ENCODE measurements around the gene NRG3. TPM values are rescaled to one million over a fixed set of nuclear protein-coding genes. Genes with fewer than 3 reads are reported as not detected.
A peak's percentile ranks its signal among the peaks of the same experiment; 100 is the strongest.

NRG3 gene
- total RNA-seq, 1 donor from 2014 or later: 0.92 TPM

DNA sequence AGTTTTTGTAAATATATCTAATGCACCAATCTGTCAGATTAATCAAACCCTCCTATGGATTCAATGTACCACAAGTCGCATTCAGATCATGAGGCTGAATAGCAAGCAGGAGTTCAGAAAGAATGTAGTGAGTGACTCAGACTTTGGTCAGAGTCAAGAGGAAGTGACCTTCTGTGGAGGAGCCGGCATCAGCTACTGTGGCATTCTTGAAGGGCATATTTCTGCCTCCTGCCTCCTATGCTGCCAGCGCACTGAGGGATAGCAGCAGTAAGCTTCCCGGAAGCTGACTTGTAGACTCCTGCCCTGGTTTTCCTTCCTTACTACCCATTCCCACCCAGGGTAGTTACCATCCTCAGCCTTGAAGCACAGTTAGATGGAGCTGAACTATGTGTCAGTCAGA, 867.5 kb downstream of the NRG3 start:
- peak; percentile 59 for DNase-seq (ENCODE audit: low read depth)
- TF ChIP-seq, protein P1, sequence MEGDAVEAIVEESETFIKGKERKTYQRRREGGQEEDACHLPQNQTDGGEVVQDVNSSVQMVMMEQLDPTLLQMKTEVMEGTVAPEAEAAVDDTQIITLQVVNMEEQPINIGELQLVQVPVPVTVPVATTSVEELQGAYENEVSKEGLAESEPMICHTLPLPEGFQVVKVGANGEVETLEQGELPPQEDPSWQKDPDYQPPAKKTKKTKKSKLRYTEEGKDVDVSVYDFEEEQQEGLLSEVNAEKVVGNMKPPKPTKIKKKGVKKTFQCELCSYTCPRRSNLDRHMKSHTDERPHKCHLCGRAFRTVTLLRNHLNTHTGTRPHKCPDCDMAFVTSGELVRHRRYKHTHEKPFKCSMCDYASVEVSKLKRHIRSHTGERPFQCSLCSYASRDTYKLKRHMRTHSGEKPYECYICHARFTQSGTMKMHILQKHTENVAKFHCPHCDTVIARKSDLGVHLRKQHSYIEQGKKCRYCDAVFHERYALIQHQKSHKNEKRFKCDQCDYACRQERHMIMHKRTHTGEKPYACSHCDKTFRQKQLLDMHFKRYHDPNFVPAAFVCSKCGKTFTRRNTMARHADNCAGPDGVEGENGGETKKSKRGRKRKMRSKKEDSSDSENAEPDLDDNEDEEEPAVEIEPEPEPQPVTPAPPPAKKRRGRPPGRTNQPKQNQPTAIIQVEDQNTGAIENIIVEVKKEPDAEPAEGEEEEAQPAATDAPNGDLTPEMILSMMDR (conservative IDR thresholded peaks at IDR 0.05; ENCODE audit: low read depth, low read length): no peak
- no peak overlapping the region for H3K4me3 ChIP-seq (ENCODE audit: low read depth, low read length)

DNA sequence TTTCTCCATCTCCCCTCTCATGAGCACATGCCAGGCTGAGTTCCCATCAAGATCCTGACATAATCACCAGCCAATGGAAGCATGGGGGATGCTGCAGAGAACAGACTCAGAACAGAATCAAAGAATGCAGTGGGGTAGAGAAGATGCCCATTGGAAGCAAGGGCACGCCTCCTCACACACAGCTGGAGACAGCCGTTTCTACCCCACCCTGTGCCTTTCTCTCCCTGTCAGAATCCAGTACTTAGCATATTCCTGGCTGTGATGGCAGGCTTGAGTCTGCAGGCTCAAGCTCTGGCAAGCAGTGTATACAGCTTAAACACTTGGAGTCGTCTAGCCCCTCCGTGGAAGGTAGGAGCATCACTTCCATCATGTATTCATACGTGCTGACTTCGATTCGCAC, 867.9 kb downstream of the NRG3 start:
- no peak for DNase-seq (ENCODE audit: low read depth)
- no peak overlapping the region for H3K4me3 ChIP-seq (ENCODE audit: low read depth, low read length)
- TF ChIP-seq, protein P1 (conservative IDR thresholded peaks at IDR 0.05; ENCODE audit: low read depth, low read length): no peak

DNA sequence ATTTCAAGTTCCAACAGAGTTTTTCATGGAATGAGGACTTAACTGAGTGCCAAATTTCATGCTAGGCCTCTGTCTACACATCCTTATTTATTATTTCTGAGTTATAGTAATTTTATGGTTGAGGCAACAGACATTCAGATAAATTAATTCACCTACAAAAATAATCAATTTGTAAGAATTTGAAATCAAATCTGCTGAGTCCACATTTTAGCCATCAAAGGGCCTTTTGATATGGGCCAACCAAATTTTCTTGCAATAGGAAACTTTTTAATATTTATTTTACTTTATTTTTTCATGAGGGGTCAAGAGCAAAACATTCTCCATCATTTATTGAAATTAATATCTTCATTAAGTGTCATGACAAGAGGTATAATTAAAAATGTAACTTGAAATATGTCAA, 875.5 kb downstream of the NRG3 start:
- no peak overlapping the region for H3K4me3 ChIP-seq (ENCODE audit: low read depth, low read length)
- TF ChIP-seq, protein P1 (conservative IDR thresholded peaks at IDR 0.05; ENCODE audit: low read depth, low read length): no peak
- DNase-seq (ENCODE audit: low read depth): no peak

DNA sequence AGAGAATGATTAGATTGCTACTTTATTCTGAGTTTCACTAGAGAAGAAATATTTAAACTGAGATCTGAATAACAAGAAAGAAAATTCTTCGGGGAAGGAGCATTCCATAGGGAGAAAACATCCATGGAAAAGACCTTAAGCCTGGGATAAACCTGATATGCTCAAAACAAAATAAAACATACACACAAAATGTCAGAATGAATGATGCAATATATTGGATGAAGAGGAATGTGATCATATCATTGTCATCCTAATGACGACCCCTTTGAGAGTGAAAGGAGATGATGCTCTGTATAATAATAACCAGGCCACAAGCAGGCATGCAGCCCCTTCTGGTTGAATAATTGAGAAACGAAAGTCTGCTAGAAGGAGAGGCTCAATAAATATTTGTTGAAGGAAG, 882.4 kb downstream of the NRG3 start:
- H3K4me3 ChIP-seq (ENCODE audit: low read depth, low read length): no peak overlapping the region
- DNase-seq (ENCODE audit: low read depth): no peak
- TF ChIP-seq, protein P1 (conservative IDR thresholded peaks at IDR 0.05; ENCODE audit: low read depth, low read length): no peak

DNA sequence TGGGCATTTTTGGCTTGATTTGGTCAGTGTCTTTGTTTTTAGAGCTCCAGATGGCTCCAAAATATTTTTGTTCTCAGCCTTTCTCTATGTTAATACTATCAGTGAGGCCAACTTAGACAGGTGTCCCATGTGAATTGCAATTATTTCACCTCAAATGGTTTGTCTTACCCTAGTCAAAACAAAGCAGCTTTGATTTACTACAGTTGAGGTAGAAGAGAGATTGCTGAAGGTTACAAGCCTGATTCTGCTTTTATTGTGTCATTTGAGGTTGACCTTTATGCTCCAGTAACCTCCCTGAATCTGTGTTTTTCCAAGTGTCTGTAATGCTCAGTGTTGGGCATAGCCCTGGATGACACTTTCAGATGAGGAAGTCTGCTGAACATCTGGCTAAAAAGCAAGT, 882.9 kb downstream of the NRG3 start:
- H3K4me3 ChIP-seq (ENCODE audit: low read depth, low read length): no peak overlapping the region
- TF ChIP-seq, protein P1 (conservative IDR thresholded peaks at IDR 0.05; ENCODE audit: low read depth, low read length): no peak
- DNase-seq (ENCODE audit: low read depth): peak; percentile 9

DNA sequence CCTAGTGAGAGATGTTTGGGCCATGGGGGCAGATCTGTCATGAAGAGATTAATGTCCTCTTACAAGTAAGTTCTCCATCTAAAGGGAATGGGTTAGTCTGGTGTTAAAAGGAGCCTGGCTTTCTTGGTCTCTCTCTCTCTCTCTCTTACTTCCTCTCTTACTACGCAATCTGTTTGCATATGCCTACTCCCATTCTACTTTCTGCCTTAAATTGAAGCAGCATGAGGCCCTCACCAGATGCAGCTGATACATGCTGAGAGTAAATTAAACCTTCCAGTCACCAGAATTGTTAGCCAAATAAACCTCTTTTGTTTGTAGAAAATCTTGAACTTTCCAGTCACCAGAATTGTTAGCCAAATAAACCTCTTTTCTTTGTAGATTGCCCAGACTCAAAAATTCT, 884.1 kb downstream of the NRG3 start:
- no peak overlapping the region for H3K4me3 ChIP-seq (ENCODE audit: low read depth, low read length)
- TF ChIP-seq, protein P1 (conservative IDR thresholded peaks at IDR 0.05; ENCODE audit: low read depth, low read length): no peak
- no peak for DNase-seq (ENCODE audit: low read depth)

DNA sequence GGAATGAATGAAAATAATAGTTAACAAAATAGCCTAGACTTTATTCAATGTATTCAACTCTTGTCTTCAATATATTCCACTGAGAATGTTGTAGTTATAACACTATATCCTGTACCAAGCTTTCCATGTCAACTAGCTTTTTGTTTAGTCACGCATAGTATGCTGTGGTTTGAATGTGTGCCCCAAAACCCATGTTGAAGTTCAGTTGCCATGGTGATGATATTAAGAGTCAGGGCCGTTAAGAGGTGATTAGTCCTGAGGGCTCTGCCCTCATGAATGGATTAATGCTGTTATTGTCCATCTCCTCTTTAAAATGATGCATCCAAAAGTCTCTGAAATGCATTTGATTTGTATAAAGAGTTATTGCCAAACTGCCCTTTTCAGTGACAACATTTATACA, 887.6 kb downstream of the NRG3 start:
- DNase-seq (ENCODE audit: low read depth): no peak
- TF ChIP-seq, protein P1 (conservative IDR thresholded peaks at IDR 0.05; ENCODE audit: low read depth, low read length): no peak
- H3K4me3 ChIP-seq (ENCODE audit: low read depth, low read length): no peak overlapping the region
